Measurements from ENCODE around the gene ADAP1.

- TF ChIP-seq POLR2A (IDR thresholded peaks at IDR 0.05) (no peak), CTCF (IDR thresholded peaks at IDR 0.05) (no peak), EP300 (IDR thresholded peaks at IDR 0.05) (no peak)
These were observed 57.4 kb downstream of the ADAP1 start for GRCh38 chr7:897086-897485.
